HG03565 (cell line): ENCODE results near the gene MEX3C.
A peak's percentile ranks its signal among the peaks of the same experiment; 100 is the strongest.

Experiments used
- ATAC-seq: cut with Tn5 transposase; IDR thresholded peaks from one replicate; pipeline ENCODE4 v1.9.1; 2021; ENCODE audit warnings: mild to moderate bottlenecking, moderate library complexity; ENCODE audit not compliant: unreplicated experiment

Gene MEX3C

DNA sequence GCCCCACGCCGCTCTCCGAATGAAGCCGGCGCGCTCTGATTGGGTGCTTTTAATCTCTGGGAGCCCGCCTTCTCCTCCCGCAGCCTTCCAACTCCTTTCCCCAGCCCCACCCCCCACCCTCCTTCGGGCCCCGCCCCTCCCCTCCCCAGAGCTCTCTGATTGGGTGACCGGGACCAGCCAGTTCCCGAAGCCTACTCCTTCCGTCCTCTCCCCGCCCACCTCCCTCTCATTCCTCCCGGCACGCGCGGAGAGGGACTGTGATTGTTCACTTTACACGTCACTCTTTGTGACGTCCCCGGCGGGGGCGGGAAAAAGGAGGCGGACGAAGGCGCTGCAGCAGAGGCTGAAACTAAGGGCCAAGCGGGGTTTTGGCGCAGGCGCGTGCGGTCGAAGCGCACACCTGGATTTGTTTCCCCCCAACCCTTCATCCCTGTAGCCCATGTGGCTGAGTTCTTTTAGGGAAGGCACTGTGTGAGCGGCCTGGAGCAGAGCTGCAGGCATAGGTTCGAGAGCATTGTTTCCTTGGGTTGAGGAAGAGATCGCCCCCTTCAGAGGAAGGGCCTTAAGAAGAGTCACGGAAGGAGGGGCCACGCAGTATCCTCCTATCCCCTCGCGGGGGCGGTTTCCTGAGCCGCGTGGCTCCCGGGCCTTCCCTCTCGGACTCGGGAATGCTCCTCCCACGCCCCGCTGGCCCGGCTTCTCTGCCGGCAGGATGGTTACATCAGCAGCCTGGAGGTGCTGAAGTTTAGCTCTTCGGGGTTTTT, at the start of gene MEX3C:
MEX3C (minus strand) TSS at position 21 of the 764 bp plus-strand sequence. CDS start 361 bp downstream, outside the sequence.
- ATAC-seq, result peak; percentile 74

DNA sequence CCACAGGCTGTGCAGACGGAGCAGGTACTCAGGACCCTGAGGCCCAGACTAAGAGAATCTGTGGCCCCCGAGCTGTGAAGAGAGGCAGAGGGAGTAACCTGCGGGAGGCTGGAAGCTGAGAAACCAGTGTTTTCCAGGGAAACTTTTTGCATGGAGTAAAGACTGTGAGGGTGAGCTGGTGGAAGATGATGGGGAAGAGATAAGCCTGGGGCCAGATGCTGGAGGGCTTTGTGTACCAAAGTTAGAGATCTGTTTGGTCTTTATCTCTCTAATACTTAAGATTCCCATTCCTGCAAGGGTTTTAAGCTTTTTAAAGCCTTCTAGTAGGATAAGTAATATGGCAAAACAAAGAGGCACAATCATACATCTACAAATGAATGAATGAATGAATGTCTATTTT, 43.7 kb upstream of the MEX3C start:
- ATAC-seq, result no peak

DNA sequence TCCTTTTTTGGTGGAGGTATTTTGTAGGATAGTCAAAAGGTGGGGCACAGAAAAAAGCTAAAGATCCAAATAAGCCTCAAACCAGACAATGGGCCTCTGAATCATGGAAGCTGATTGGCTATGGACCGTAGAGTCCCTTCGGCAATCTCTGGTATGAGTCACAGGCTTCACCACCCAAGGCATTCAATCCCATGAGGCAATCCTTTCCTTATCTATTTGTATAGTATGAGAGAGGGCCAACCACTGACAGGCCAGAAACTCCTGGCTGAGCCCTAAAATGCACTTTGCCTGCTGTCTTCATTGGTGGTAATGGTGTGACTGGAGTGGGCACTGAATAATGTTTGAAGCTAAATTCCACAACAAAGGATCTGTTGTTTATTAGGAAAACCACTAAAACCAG, 38.7 kb upstream of the MEX3C start:
- ATAC-seq, result no peak

DNA sequence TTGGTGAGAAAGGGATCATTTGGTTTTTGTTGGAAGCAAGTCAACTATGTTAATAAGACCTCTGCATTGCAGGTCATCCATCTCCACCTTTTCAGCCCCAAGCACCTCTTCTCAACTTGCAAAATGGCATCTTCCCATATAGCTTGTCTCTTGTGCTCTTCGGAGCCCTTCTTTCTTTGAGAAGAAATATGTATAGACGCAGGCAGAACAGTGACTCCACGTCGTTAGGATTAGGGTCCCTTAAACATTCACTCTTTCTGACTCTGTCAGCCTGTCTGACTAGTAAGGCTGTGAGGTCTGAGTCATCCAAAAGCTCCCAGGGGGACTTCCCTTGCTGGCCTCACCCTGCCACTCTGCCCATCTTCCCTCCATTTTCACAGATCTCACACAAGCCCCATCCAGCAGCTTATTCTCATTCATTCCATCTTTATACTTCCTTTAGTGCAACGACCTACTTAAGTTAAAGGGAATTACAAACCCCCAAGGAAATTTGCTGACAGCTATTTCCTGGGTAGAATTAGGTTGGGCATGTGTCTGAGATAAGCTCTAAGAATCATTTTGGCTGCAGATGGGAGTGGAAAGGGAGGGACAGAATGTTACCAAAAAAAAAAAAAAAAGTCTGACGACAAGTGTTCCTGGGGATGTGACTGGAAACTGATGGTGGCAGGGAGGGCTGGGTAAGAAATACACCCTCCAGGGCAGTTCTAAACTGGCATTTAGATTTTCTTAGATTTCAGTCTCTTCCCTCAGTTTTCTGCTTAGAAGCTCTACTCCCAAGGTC, 37.7 kb upstream of the MEX3C start:
- ATAC-seq, result peak; percentile 87

DNA sequence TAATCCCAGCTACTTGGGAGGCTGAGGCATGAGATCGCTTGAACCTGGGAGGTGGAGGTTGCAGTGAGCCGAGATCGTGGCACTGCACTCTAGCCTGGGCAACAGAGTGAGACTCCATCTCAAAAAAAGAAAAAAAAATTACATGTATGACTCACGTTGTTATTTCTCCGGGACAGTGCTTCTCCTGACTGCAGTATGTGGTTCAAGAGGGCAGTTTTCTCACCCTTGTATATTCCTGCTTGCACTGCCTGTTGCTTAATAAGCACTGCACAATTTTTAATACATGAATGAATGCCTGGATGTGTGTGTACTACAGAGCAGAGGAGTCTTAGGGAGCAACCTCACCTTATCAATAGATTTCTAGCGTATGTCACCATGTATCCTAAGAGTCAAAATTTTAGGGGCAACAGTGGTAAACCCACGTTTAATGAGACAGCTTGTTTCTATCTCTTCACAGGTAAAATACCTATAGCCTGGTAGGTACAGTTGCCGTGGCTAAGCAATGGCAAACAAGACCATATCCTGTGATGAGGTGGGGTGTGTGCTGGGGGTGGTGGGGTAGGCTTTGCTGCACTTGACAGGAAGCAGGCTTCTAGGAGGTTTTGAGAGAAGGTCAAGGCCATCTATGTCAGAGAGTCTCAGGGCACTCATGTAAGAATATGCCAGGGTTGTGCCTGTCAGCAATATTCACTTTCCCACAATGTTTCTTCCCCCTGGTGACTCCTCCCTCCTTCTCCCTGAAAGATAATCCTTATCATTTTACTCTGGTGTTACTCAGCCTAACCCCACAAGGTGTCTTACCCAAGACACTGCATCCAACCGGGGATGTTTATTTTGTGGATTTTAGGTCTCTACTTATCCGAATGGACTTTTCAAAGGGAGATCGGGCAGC, 36.9 kb upstream of the MEX3C start:
- ATAC-seq, result no peak

DNA sequence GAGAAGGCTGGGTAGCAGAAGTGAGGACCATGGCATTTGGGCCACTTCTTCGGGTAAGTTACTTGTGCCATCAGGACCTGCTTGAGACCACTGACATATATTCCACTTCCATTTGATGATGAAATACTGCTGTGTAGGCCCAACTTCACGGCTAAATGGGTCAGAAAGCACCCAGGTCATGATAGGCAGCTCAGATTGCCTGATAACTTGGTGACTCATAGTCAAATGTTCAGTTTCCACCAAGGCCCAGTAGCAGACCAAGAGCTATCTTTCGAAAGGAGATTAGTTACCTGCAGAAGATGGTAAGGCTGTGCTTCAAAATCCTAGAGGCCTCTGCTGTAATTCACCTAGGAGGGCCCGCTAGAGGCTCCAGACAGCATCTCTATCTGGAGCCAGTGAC, 31.8 kb upstream of the MEX3C start:
- no peak for ATAC-seq

DNA sequence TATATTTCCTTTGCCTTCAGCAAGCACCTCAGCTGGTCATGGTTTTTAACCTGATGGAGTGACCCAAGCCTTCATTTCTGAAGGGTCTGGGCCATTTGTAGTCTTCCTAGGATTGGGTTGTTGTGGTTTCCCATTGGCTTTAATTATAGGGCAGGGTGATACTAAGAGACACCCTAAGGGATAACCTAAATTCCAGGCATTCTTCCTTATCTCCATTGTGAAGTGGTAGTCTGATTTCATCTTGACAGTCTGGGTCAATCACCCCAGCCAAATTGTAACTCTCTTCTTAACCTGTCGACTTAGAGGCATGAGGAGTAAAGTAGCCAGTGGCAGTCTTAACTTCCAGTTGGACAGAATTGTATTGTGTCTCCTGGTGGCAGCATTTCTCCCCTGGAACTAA, 30.2 kb upstream of the MEX3C start:
- ATAC-seq, result no peak

DNA sequence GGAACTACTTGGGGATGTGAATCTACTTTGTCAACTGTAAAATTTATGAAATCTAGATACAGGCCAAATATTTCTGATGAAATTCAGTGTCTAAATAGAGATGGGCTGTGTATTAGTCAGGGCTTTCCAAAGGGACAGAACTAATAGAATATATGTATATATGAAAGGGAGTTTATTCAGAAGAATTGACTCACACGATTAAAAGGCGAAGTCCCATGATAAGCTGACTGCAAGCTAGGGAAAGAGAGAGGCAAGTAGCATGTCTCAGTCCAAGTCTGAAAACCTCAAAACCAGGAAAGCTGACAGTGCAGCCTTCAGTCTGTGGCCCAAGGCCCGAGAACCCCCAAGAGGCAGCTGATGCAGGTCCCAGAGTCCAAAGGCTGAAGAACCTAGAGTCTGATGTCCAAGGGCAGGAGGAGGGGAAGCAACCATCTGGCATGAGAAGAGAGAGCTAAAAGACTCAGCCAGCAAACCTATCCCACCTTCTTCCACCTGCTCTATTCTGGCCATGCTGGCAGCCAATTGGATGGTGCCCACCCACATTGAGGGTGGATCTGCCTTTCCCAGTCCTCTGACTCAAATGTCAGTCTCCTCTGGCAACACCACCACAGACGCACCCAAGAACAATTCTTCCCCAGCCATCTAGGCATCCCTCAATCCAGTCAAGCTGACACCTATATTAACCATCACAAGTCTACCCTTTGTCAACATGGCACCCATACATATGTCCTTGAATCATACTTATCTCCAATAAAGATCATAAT, 29.3 kb upstream of the MEX3C start:
- no peak for ATAC-seq

DNA sequence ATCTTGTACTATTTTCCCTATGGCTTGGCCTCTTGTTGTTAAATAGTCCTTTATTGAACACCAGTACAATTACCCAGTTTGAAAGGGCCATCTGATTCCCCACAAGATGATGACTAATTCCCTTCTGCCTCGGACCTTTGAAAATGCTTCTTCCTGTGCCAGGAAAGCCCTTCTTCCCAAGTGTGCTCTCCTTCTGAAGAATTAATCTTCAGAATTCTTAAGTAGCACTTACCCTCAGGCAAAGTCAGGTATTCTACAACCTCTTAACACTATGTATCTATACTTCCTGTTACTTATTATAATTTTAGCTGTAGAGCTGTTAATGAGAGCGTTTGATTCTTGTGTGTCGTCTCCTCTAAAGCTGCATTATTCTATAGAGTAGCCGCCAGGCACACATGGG, 28.6 kb upstream of the MEX3C start:
- ATAC-seq, result no peak

DNA sequence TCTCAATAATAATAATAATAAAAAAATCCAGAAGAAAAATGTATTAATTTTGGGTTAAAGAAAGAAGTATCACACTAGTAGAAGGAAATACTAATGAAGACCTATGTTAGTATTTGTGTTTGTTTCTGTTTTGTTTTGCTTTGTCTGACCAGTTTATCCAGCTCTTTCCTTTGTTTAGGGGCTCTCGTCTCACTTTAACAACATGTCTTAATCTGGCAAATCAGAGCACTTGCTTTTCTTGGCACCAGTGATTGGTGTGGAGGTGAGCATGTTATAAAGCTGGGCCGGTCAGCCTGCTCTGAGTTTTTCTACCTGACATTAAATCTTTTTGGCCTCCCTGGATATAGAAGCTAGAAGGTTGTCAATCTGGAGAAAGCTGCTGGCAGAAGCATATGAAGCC, 15.1 kb upstream of the MEX3C start:
- no peak for ATAC-seq

DNA sequence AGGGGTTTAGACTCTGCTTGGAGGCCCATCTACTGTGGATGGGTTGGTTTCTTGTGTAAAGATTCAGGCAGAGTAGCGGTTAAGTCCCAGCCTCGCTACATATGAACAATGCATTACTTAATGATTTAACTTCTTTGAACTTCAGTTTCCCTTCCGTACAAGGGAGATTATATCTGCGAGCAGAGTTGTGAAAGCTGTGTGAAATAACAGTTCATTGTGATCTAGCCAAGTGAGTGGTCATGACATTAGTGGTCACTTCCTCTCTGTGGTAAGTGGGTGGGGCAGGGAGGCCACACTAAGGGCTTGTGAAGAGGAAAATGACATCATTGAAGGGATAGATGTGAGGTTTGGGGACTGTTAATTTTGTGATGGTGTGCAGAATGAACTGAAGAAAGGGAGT, 14.1 kb upstream of the MEX3C start:
- ATAC-seq, result peak; percentile 98

DNA sequence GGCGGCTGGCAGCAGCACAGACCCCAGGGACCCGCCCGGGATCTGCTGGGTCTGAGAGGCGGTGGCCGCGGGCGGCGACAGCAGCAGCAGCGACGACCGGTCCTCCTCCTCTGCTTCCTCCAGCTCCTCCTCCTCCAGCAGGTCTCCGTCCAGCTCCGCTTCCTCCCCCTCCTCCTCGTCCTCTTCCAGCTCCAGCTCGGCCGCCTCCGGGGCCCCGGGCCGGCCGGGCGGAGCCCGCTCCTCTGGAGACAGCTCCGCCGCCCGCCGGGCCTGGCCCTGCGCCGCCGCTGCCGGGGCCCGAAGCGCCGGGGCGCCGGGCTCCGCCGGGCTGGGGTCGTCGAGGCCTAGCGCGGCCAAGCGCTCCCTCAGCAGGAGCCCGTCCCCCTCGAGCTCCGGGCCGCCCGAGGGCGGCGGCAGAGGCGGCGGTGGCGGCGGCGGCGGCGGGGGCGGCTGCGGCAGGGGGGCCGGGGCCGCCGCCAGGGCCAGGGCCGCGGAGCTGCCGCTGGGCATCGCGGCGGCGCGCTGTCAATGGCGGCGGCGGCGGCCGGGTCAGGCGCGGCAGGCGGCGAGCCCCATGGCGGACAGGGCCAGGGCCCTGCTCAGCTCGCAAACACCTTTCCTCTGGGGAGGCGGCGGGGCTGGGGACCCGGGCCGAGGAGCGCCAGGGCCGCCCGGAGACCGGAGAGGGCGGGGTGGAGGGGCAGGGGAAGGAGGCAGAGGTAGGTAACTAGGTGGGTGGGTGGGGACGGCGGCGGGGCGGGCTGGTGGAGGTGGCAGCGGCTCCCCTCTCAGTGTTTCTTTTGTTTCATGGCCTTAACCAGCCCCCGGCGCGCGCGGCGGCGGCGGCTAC, 445 bp downstream of the MEX3C start:
- ATAC-seq, result peak; percentile 4

DNA sequence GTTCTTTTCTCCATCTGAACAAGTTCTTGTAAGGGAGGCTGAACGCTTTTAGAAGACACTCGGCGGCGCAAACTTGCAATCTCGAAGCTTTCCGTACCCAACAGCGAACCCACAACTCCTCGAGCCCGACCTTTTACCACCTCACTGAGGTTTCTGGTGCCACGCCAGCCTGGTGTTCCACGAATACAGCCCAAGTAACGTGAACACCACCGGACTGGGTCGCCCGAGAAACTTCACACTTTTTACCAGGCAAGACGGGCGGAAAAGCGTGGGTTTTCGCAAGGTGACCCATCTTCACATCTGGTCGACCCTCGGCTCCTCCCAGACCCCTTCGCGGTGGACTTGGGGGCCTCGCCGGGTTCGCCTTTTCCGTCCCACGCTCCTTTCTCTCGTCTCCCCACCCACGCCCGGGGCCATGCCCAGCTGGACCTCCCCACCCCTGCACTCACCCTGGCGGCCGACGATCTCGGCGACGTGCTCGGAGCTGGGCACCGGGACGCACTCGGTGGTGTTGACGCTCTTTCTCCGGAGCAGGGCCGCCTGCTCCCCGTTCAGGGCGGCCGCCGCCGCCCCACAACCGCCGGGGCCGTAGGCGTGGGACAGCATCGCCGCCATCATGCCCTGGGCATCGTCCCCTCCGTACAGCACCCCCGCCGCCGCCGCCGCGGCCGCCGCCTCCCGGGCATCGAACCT, 1.2 kb downstream of the MEX3C start:
- no peak for ATAC-seq

DNA sequence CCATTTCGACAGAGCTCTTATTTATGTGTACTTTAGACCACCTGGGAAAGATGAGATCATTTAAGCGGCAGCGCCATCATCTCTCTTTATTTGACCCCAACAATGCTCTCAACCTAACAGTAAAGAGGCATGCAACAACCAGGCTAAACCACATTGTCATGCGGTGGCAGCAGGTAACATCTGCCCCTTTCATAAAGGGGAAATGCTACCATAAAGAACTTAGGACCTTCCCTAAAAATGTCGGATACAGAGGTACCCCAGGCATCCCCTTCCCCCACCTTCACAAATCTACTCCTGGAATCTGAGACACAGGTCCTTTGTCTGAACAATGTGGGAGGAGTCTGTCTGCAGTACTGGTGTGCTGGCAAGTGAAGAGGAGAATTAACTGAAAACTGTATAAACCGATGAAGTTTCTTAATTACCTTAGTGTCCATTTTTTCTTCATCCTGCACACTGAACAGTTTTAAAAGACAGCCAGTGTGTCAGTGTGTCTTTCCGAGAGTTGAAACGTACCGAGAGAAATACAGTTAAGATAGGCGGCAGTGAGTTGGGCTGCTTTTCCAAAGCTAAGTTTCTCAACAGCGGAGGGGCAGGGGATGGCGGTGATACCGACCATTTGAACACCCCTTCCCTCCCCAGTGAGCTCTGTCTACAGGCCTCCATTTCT, 1.9 kb downstream of the MEX3C start:
- no peak for ATAC-seq

DNA sequence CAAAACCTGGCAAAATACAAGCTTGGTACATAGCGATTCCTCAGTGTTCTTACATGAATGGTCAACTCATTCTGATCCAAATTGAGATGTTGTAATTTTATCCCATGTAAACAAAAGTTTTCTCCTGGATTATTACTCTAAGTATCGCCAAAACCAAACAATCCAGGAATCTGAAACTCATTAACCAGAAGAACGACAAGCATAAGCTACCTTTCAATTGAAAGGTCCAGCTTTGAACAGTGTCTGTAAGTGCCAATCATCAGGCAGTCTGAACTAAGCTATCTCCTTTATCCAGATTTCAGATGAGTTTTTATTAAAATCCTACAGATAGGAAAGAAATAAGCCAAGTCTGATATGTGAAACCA, 2.4 kb downstream of the MEX3C start:
- ATAC-seq, result no peak

DNA sequence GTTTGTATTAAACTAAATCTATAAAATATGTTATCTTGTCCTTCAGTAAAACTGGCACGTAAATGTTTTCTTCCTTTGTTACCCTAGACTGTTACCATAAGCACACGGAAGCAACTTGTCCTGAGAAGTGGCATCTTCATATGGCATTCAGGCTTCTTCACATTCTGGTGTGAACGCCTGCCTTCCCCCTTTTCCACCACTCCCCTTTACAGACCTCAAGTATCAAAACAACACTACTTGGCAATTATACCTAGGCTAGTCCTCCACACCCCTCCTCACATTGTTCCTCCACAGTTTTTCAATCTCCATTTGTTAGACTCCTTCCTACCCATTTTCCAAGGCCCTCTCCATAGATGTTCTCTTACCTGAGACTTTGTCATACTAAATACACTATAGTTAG, 2.9 kb downstream of the MEX3C start:
- ATAC-seq, result no peak

DNA sequence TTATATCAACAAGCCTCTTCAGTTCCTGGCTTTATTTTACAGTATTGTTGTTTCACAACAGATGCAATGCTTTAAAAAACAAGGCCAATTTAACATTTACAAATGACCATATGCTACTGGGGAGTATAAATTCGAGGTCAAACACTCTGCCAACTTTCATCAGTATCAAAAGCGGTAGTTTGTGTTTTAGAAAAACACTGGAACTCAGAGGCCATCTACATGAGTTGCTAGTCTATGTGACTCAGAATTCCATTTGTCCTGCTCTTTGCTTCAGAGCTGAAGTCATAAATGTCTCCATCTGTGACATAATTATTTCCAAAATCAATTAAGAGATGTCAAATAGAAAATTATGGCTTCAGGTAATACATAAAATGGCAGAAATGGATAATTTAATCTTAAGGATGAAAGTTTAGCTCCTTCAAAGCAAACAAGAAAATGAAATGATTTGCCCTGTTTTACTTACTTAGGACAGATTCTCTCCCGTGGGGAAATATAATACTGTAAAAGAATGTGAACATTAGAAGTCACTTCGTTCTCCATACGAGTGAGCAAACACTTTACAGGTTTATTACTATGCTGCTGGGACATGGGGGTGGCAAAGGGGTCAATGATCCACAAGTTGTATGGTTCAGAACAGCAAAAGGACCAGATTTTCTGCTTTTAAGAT, 3.7 kb downstream of the MEX3C start:
- no peak for ATAC-seq

DNA sequence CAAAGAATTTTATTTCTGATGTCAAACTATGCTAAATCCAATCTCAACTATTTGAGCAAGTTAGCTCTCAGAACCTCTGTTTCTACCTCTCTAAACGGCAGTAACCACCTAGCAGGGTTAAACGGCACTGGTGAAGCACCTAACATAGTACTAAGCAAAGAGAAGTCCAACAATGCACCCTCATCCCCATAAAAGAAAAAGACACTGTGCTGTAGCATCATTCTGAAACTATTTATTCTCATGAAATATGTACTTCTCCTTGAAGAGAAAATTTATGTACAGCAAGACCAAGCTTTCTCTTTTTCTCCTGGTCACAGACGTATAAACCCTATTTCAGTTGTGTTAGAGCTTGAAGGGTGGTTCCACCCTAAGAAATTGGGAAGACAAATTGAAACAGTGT, 4.8 kb downstream of the MEX3C start:
- ATAC-seq, result no peak
